Activated CD4-positive, alpha-beta T cell treated with anti-CD3 and anti-CD28 coated beads, Interleukin-2, amount 50 U/mL, for 1 hour (primary cell): ENCODE measurements around the gene RAD9B.
"Not testable (repeated sequence)": the region's sequence is repeated elsewhere in the genome, so short reads cannot be mapped to it uniquely, and the experiment has no call there.

ENCODE experiments used
- DNase-seq: peaks from one replicate; pipeline ENCODE4 v3.0.0-alpha.2; 2020

RAD9B gene

DNA sequence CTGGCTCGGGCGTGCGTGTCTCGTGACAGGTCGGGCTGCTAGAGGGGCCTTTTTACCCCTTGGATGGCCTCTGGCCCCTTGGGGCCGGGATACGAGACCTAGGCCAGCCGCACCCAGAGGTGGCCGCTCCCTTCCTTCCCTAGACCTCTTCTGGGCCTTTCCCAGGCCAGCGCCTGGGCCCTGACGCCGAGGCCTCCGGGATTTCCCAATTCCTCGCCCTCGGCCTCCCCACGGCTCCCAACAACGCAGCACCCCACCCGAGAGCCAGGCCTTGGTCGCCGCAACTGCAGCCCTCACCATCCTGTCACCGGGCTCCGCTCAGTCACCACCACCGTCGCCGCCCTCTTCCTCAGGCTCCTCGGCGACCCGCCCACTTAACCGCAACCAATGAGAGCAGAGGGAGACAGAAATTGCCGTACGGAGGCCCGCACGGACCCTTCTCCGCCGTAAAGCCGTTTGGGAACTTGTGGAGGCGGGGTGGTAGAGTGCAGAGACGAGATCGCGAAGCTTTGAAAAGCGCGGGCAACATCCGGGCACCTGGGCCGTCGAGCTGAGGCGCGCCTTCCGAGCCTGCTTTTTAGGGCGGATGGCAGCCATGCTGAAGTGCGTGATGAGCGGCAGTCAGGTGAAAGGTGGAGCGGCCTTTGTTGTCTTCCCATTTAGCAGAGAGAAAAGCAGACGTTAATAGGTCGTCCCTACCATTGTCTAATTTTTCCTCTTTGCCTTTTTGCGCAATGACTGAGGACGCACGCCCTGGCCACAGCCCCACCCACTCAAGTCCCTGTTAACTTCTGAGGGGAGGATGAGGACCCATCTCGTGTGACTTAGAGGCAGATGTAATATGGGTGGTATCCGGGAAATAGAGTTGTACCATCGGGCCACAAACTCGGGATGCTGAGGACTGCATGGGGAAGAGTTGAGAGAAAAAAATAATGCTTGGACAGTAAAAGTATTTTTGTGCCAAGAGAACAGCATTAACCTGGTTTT is at the start of gene RAD9B, which contains the start of gene VPS29:
TSS of gene RAD9B (plus strand) at position 580 of the 987 bp plus-strand sequence. CDS start at position 587, 7 bp downstream.
TSS of gene VPS29 (minus strand) at position 360 of the 987 bp plus-strand sequence. CDS start at position 300, 60 bp downstream.
- DNase-seq = peak; percentile 98

DNA sequence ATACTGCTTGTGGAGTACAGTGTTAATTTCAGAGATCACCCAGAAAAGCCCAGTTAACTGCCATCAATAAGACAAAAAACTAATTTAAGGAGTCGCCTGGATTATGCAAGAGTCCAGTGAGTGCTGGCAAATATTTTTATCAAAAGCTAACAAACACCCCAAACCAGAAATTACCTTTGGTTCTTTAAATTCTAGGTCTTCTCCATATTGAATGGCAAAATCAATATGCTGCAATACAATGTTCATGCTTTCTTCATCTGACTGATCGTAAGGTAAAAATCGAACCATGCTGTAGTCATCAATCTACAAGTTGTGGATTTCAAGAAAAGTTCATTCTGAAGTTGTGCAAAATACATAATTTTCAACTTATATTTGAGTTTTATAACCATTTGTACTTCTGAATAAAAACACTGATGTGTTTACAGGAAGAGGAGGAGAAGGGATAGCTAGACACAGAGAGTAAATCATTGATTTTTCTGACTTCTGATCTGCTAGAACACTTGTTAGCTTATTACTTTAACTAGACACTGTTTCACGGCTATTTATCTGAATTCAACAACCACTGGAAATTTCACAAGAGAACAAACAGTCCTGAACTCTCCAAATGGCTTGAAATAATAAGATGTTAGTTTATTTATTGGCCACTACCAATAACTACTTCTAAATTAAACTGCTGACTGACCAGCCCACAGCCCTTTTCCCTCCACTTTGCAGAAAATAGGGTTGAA is 48.4 kb upstream of the RAD9B start:
- DNase-seq = no peak

DNA sequence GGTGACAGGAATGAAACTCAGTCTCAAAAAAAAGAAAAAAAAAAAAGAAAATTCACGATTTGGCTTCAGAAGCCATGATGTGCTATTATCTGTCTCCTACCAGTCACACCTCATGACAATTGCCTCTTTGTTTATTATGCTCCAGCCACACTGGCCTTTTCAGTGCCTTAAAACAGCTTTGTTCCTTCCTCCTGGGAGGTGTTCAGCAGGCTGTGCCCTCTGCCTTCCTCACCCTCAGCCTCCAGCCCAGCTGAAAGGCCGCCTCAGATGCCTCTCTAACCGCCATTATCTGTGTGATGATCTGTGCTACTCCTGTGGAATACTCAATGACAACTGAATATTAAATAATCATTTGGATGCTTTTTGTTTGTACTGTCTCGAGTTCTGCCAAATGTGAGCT is 43.4 kb upstream of the RAD9B start:
- no peak for DNase-seq

DNA sequence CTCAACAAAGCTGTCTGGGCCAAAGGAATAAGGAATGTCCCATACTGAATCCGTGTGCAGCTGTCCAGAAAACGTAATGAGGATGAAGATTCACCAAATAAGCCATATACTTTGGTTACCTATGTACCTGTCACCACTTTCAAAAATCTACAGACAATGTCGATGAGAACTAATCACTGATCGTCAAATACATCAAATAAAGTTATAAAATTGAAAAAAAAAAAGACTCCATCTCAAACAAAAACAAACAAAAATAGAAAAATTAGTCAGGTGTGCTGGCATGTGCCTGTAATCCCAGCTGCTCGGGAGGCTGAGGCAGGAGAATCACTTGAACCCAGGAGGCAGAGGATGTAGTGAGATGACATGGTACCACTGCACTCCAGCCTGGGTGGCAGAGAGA is 40.9 kb upstream of the RAD9B start:
- not testable (repeated sequence) for DNase-seq

DNA sequence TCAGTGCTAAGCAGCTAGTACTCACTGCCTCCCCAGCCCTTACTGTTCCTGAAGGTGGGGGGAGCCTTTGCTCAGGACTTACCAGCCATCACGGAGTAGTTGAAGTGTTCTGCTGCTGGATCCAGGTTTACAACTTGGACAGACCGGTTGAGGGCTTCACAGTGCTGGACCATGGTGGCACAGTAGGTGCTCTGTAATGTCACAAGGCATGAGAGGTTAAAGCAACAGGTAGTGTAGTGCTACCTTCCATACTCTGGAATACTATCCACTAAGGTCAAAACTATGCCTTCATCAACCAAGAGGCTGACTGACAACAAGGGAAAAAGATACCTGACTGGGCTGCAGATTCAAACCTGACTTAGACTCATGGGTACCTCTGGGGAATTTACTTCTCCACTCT is 37.1 kb upstream of the RAD9B start:
- no peak for DNase-seq

DNA sequence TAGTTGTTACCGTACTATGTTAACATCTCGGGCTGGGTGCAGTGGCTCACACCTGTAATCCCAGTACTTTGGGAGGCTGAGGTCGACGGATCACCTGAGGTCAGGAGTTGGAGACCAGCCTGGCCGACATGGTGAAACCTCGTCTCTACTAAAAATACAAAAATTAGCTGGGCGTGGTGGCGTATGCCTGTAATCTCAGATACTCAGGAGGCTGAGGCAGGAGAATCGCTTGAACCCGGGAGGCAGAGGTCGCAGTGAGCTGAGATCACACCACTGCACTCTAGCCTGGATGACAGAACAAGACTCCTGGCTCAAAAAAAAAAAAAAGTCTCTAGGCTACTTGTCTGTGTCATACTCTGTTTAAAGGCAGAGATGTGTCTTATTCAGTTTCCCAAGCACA is 36.4 kb upstream of the RAD9B start:
- not testable (repeated sequence) for DNase-seq

DNA sequence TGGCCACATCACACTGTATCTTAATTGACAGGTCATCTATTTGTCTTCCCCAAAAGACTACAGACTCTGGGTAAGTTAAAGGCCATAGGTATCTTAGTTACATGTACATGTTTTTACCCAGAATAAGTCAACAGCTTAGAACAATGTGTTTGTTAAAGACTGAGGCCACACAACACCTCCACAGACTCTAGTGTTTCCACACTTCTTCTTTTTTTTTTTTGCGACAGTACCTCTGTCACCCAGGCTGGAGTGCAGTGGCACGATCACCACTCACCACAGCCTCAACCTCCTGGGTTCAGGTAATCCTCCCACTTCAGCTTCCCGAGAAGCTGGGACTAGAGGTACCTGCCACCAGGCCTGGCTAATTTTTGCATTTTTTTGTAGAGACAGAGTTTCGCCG is 35.3 kb upstream of the RAD9B start:
- no peak for DNase-seq

DNA sequence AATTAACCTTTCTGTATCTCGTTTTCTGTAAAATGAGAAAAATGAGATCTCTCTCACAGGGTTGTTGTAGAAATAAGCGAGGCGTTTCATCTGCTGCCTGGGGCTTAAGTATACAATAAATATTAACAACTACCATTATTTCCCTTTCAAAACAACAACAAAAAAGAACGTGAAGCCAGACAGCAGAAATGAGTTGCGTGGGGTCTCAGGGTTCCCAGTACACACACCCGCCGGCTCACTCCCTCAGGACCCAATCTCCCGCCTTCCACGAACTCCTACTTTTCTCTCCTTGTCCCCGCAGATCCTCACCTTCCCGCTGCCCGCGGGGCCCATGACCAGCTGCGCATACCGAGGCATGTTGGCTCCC is 34.3 kb upstream of the RAD9B start:
- DNase-seq = no peak

DNA sequence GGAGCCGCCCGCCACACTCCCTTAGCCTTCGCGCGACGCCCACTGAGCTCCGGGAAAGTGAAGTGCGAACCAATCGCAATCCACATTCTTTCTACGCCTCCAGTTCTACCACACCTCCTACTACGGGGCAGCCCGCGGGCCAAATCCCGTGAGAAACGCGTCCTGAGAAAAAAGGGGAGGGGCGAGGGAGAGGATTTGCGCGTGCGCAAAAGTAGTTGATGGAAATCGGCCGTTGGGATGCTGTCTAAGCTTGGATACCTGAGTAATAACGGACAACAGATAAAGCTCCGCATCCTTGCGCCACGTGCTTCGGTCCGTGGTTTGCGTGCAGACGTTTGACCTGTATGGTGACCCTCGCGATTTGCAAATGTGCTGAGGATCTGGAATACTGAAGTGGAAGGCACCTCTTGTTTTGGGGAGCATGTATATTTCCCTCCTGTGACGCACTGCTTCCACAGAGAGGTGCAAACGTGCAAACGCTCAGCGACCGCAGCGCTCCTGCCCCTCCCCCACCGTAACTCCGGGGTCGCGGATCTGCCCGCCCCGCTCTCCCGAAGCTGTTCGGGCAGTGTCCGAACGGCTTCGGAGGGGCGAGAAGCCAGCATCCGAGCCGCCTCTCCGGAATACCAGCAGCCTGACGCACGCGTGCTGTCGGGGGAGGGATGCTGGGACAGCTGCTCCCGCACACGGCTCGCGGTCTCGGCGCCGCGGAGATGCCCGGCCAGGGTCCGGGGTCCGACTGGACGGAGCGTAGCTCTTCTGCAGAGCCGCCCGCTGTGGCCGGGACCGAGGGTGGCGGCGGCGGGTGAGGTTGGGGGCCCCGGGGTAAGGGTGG is 33.7 kb upstream of the RAD9B start, which contains the start of the genes FAM216A and GPN3:
TSS of gene FAM216A (plus strand) at position 632 of the 835 bp plus-strand sequence. CDS start at position 663, 31 bp downstream.
TSS of gene GPN3 (minus strand) at position 44 of the 835 bp plus-strand sequence. CDS start 54 bp downstream, outside the sequence.
- peak; percentile 93 for DNase-seq

DNA sequence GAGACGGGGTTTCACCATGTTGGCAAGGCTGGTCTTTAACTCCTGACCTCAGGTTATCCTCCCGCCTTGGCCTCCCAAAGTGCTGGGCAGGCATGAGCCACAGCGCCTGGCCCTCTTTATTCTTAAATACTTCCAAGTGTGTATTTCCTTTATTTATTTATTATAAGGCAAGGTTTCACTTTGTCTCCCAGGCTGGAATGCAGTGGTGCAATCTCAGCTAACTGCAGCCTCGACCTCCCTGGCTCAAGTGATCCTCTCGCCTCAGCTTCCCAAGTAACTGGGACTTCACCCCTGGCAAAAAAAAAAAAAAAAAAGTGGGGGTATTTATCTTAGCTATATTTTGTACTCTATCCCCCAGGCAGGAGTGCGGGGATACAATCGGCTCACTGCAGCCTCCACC is 26.7 kb upstream of the RAD9B start:
- DNase-seq = no peak

DNA sequence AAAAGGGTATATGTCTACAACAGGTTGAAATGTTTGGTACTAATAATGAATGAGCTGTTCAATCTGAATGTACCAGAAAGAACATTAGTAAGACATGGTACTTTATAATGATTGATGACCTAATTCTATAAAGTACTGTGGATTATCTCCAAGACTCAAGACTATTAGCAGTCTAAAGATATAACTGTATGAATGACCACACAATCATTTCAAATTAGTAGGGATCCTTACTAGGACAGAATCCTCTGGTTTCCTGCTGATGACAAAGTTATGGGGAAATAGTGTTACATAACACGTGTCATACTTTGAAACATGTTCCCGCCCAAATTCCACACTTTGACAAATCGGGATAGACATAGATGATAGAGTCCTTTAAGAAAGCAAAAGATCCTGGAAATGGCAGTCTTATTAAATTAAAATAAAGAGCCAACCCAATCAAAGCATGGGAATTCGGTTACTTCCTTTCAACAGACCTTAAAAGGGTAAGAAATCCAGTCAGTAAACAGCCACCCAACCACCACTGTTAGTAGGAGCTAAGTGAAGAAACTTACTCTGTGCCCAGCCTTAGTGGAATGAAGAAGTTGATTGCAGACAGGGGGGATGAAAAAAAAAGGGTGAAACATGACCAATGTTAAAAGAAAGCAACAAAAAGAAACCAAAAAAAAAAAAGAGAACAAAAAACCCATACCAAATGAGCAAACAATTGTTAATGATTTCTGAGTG is 3.0 kb upstream of the RAD9B start:
- no peak for DNase-seq

DNA sequence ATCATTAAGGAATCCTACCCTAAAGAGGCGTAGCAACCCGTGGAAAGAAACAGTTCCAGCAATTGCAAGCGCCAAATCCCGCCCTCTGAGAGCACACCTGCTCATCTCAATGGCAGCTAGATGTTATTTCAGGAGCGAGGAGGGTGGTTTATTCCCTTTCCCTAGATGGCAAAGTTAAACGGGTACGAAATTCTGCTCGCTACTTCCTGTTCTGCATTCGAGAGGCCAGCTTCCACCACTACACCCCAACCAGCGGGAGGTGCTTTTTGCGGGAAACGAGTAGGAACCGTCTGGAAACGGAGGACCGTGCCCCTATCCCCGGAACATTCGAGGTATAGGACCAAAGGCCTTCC is 756 bp upstream of the RAD9B start:
- peak; percentile 20 for DNase-seq

DNA sequence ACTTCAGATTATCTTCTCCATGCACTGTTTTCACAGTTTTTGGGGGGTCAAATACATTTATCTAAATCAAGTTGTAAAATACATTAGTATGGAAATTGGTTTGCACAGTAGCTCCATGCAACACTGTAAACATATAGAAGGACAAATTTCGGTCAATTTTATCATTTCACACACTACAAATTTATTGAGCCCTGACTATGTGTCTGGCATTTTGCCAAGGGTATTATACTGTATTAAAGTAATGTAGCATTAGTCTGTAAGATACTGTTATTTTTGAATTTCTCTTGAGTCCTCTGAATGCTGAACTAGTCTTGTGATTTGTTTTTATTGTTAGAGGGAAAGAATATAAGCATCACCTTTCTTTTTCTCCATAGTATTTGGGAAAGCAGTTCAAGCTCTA is 1.3 kb downstream of the RAD9B start:
- no peak for DNase-seq

DNA sequence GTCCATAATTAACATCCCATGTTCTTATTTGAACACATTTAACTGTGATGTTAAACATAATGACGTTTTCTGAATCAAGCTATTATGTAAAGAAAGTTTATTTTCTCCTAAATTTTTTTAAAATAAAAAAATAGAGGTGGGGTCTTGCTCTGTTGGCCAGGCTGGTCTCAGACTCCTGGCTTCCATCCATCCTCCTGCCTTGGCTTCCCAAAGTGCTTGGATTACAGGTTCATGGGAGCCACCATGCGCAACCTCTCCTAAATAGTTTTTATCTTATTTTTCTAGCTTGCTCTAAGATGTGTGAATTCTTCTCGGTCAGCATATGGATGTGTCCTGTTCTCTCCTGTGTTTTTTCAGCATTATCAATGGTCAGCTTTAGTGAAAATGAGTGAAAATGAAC is 3.2 kb downstream of the RAD9B start:
- no peak for DNase-seq

DNA sequence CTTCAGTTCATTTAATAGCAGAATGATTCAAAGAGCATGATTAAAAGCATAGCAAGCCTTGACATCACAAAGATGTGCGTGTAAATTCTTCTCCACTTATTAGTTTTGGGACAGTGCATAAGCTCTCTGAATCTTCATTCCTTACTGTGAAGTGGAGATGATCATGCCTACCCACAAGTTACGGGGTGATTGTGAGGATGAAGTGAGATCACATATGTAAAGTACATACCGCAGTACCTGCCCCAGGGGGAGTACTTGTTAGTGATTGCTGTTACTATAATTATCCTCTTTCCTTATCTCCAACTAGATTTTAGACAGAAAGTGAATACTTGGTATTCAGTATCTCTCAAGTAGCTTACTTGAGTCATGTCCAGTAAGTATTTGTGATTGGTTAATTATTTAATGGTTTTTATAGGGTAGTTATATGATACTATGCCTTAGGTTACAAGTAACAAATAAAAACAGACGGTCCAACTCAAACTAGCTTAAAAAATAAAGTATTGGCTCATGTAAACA is 6.0 kb downstream of the RAD9B start:
- no peak for DNase-seq

DNA sequence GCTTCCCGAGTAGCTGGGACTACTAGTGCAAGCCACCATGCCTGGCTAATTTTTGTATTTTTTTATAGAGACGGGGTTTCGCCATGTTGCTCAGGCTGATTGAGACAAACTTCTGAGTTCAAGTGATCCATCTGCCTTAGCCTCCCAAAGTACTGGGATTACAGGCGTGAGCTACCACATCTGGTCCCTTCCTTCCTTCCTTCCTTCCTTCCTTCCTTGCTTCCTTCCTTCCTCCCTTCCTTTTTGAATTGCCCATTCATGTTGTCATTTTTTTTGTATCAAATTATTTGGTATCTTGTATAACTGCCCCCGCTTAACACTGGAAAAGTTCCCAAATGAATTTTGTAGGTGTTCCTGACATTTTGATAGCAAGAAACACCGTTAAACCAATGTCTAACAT is 11.7 kb downstream of the RAD9B start:
- no peak for DNase-seq

DNA sequence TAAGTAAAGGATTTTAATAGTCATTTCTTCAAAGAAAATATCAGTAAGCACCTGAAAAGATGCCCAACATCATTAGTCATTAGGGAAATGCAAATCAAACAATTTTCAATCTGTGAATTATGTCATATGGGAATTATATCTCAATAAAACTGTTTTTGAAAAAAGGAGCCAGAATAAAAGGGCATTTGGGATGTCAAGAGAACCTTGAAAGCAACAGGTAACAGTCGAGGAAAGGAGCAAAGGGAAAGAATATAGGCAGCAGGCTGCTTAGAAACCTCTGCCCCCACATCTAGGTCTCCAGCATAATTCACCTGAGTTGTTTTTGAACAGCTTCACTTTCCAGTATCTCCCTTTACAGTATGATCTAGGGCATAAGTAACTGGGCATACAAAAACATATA is 12.2 kb downstream of the RAD9B start:
- no peak for DNase-seq

DNA sequence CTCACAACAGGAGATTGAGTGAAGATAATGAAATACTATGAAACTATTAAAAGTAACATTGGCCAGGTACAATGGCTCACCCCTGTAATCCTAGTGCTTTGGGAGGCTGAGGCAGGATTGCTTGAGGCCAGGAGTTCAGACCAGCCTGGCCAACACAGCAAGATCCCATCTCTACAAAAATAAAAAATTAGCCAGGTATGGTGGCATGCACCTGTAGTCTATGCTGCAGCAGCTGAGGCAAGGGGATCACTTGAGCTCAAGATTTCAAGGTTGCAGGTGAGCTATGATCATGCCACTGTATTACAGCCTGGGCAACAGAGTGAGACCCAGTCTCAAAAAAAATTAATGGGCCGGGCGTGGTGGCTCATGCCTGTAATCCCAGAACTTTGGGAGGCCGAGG is 14.9 kb downstream of the RAD9B start:
- no peak for DNase-seq

DNA sequence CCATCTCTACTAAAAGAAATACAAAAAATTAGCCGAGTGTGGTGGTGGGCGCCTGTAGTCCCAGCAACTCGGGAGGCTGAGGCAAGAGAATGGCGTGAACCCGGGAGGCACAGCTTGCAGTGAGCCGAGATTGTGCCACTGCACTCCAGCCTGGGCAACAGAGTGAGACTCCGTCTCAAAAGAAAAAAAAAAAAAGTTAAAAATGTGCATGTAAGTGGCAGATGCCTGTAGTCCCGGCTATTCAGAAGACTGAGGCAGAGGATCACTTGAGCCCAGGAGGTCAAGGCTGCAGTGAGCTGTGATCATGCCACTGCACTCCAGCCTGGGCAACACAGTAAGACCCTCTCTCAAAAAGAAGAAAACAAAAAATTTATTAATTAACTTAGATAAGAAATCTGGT is 15.9 kb downstream of the RAD9B start:
- not testable (repeated sequence) for DNase-seq

DNA sequence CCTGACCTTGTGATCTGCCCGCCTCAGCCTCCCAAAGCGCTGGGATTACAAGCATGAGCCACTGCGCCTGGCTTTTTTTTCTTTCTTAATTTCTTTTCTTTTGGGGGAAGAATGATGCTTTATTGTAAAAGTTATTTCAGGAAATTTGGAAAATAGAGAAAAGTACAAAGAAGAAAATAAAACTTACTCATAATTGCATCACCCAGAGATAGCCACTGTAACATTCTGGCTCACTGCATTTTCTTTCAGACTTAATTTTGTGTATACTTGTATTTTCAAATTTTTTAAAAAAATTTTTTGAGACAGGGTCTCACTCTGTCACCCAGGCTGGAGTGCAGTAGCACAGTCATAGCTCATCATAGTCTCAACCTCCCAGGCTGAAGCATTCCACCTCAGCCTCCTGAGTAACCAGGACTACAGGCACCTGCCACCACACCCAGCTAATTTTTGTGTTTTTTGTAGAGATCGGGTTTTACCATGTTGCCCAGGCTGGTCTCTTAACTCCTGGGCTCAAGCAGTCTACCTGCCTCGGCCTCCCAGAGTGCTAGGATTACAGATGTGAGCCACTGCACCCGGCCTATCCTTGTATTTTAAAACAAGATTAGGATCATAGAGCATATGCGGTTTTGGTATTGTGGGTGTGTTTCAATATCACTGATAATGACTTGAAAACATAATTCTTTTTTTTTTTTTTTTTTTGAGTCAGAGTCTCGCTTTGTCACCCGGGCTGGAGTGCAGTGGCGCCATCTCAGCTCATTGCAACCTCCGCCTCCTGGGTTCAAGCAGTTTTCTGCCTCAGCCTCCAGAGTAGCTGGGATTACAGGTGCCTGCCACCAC is 19.0 kb downstream of the RAD9B start:
- DNase-seq = not testable (repeated sequence)

DNA sequence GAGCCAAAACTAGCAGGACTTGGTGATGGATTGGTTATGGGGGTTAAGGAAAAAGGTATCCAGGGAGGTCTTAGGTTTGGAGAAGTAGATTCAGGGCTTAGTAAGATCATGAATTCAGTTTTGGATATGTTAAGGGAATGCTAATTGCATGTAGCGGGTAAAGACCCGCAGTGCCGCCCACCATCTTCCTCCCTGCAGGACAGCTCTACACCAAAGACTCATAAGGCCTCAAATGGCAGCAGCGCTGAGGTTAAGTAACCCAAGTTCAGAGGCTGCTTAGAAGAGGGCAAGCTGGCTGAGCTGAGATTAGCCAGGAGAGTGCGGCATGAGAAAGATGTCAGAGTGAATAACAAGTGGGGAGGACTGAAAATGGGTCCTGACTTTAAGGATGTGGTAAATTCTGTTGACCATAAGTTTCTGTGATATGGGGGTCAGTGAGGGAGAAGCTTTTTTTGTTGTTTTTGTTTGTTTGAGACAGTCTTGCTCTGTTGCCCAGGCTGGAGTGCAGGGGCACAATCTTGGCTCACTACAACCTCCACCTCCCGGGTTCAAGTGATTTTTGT is 26.2 kb downstream of the RAD9B start:
- no peak for DNase-seq
